Measurements from ENCODE around the gene TCF19.

TCF19 gene

DNA sequence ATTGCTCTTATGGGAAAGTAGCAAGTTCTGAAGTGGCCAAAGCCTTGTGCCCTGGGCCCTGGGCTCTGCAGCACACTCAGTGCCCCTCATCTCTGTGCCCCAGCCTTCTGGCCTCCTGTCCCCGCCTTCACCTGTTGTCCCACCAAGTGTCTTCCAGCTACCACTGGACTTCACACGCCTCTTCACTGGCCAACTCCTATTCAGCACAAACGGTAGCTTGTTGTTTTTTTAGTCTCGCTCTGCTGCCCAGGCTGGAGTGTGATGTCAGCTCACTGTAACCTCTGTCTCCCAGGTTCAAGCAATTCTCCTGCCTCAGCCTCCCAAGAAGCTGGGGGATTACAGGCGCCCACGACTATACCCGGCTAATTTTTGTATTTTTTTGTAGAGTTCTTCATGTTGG, 5.6 kb upstream of the TCF19 start:
- no peaks in the 10 kb centered on the region for H3K27me3 ChIP-seq (ENCODE audit: insufficient read depth, poor library complexity, severe bottlenecking)
- peaks cover 3% of the 10 kb centered on the region for H3K4me1 ChIP-seq (ENCODE audit: insufficient read depth, poor library complexity, severe bottlenecking)
- ATAC-seq (ENCODE audit: low read depth), result no peak
- no peak for DNase-seq (ENCODE audit: low spot score)
- no peak overlapping the region for H3K27ac ChIP-seq (ENCODE audit: poor library complexity, severe bottlenecking)
- no peaks in the 10 kb centered on the region for H3K9me3 ChIP-seq (ENCODE audit: severe bottlenecking)
- H3K36me3 ChIP-seq (ENCODE audit: low read depth), result peaks cover 43% of the 10 kb centered on the region
- TF ChIP-seq, protein P1, sequence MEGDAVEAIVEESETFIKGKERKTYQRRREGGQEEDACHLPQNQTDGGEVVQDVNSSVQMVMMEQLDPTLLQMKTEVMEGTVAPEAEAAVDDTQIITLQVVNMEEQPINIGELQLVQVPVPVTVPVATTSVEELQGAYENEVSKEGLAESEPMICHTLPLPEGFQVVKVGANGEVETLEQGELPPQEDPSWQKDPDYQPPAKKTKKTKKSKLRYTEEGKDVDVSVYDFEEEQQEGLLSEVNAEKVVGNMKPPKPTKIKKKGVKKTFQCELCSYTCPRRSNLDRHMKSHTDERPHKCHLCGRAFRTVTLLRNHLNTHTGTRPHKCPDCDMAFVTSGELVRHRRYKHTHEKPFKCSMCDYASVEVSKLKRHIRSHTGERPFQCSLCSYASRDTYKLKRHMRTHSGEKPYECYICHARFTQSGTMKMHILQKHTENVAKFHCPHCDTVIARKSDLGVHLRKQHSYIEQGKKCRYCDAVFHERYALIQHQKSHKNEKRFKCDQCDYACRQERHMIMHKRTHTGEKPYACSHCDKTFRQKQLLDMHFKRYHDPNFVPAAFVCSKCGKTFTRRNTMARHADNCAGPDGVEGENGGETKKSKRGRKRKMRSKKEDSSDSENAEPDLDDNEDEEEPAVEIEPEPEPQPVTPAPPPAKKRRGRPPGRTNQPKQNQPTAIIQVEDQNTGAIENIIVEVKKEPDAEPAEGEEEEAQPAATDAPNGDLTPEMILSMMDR (IDR thresholded peaks at IDR 0.05; ENCODE audit: poor library complexity, severe bottlenecking), result no peak
- H3K4me3 ChIP-seq (ENCODE audit: severe bottlenecking), result no peak overlapping the region

DNA sequence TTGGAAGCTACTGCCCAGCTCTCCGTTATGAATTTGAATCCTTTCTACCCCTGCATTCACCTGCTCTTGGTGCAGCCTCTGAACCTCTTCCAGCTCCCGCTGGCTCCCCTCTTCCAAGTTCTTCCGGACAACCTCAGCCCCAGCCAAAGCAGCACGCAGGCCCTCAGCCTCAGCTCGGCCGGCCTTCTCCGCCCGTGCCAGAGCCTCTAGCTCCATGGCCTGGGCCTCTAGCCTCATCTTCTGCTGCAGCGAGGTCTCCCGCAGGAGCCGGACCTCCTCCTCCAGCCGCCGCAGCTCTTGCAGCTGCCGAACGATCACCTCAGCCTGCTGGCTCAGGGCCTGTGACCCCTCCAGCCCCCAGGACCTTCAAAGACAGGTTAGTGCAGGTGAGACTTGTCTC, 4.0 kb upstream of the TCF19 start:
- no peak for ATAC-seq (ENCODE audit: low read depth)
- Histone ChIP-seq H3K4me1 (ENCODE audit: insufficient read depth, poor library complexity, severe bottlenecking) (peaks cover 3% of the 10 kb centered on the region), H3K27me3 (ENCODE audit: insufficient read depth, poor library complexity, severe bottlenecking) (no peaks in the 10 kb centered on the region), H3K9me3 (ENCODE audit: severe bottlenecking) (no peaks in the 10 kb centered on the region), H3K4me3 (ENCODE audit: severe bottlenecking) (no peak overlapping the region), H3K36me3 (ENCODE audit: low read depth) (peaks cover 42% of the 10 kb centered on the region), H3K27ac (ENCODE audit: poor library complexity, severe bottlenecking) (no peak overlapping the region)
- no peak for DNase-seq (ENCODE audit: low spot score)
- TF ChIP-seq, protein P1 (IDR thresholded peaks at IDR 0.05; ENCODE audit: poor library complexity, severe bottlenecking), result no peak

DNA sequence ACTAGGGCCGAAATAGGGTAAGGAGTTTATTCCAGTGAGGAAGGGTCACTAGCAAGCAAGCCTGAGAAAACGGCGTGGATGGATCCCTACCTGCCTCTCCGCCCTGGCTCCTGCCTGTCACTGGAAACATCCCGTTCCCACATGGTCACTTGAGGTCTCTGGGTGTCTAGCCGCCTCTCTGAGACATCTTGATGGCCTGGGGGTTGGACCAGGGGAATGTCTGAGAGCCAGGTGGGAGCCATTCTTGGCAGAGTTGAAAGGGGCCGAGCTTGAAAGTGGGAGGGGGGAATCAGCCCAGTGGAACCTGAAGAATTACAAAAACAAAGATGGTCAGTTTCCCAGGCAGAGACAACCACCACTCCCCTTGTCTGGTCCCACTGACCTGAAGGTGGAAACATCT, 1.7 kb upstream of the TCF19 start:
- ATAC-seq (ENCODE audit: low read depth), result no peak
- peaks cover 50% of the 10 kb centered on the region for H3K36me3 ChIP-seq (ENCODE audit: low read depth)
- no peak overlapping the region for H3K4me3 ChIP-seq (ENCODE audit: severe bottlenecking)

DNA sequence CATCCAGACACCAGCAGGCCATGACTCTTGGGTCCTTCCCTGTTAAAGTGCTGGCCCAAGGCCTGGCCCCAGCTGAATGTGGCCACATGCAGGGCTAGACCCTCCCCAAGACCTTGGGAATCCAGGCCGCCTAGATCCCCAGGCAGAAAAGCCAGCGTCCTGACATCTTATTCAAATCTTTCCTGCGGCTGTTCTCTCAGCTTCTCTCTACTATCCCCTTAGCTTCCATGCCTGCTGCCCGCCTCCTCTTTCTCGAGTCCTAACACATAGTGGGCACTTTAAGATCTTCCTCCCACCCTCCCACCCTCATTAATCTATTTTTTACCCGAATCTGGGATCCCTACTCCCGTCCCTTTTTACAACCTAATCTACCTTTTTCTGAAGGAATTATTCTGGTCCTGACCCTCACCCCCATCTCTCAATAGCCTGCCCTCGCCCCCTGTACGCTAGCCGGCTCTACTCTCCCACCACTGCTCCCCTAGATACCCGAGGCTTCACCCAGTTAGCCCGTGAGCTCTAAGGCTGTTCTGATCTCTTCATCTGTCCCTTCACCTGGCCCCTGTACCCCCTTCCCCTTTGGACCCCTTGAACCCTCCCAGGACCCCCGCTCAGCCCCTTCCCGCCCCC, 763 bp upstream of the TCF19 start, which contains the start of gene CCHCR1:
CCHCR1 (minus strand) TSS at position 290 of the 627 bp plus-strand sequence; CDS start at position 88, 202 bp downstream.
- DNase-seq (ENCODE audit: low spot score), result no peak
- TF ChIP-seq, protein P1 (IDR thresholded peaks at IDR 0.05; ENCODE audit: poor library complexity, severe bottlenecking), result no peak
- Histone ChIP-seq H3K9me3 (ENCODE audit: severe bottlenecking) (no peaks in the 10 kb centered on the region), H3K27ac (ENCODE audit: poor library complexity, severe bottlenecking) (peak within 1 kb of the TSS; percentile 62), H3K27me3 (ENCODE audit: insufficient read depth, poor library complexity, severe bottlenecking) (no peaks in the 10 kb centered on the region), H3K4me1 (ENCODE audit: insufficient read depth, poor library complexity, severe bottlenecking) (peaks cover 3% of the 10 kb centered on the region), H3K4me3 (ENCODE audit: severe bottlenecking) (peak within 1 kb of the TSS; percentile 52), H3K36me3 (ENCODE audit: low read depth) (peaks cover 60% of the 10 kb centered on the region)
- peak; percentile 26 for ATAC-seq (ENCODE audit: low read depth)

More for the DNA sequence above, 1.7 kb upstream of the TCF19 start:
- Histone ChIP-seq H3K9me3 (ENCODE audit: severe bottlenecking) (no peaks in the 10 kb centered on the region), H3K4me1 (ENCODE audit: insufficient read depth, poor library complexity, severe bottlenecking) (peaks cover 3% of the 10 kb centered on the region), H3K27me3 (ENCODE audit: insufficient read depth, poor library complexity, severe bottlenecking) (no peaks in the 10 kb centered on the region), H3K27ac (ENCODE audit: poor library complexity, severe bottlenecking) (no peak overlapping the region)
- no peak for DNase-seq (ENCODE audit: low spot score)
- TF ChIP-seq, protein P1 (IDR thresholded peaks at IDR 0.05; ENCODE audit: poor library complexity, severe bottlenecking), result no peak
